Ishikawa (cell line): ENCODE measurements around the gene ARHGEF40.

ENCODE experiments used
- CEBPB ChIP-seq: IDR thresholded peaks from 2 replicates; pipeline ENCODE4 v1.6.1; 2012
- CREB1 ChIP-seq: IDR thresholded peaks from 2 replicates; pipeline ENCODE4 v1.6.1; 2012; ENCODE audit warnings: low read depth
- EP300 ChIP-seq: IDR thresholded peaks from 2 replicates; pipeline ENCODE4 v1.6.1; 2012; ENCODE audit warnings: borderline replicate concordance
- FOXM1 ChIP-seq: IDR thresholded peaks from 2 replicates; pipeline ENCODE4 v1.6.1; 2012; ENCODE audit warnings: low read depth, borderline replicate concordance
- MAX ChIP-seq: IDR thresholded peaks from 2 replicates; pipeline ENCODE4 v1.6.1; 2012
- RAD21 ChIP-seq: IDR thresholded peaks from 2 replicates; pipeline ENCODE4 v1.6.1; 2012; ENCODE audit warnings: low read depth
- REST ChIP-seq: IDR thresholded peaks from 2 replicates; pipeline ENCODE4 v1.6.1; 2012; ENCODE audit warnings: low read depth, mild to moderate bottlenecking
- TAF1 ChIP-seq: IDR thresholded peaks from 2 replicates; pipeline ENCODE4 v1.6.1; 2012; ENCODE audit warnings: low read depth, mild to moderate bottlenecking
- TCF12 ChIP-seq: IDR thresholded peaks from 2 replicates; pipeline ENCODE4 v1.6.1; 2012; ENCODE audit warnings: low read depth
- TEAD4 ChIP-seq: IDR thresholded peaks from 2 replicates; pipeline ENCODE4 v1.6.1; 2012
- USF1 ChIP-seq: IDR thresholded peaks from 2 replicates; pipeline ENCODE4 v1.6.1; 2012
- YY1 ChIP-seq: IDR thresholded peaks from 2 replicates; pipeline ENCODE4 v1.6.1; 2012; ENCODE audit warnings: low read depth
- ZBTB7A ChIP-seq: IDR thresholded peaks from 2 replicates; pipeline ENCODE4 v1.6.1; 2012; ENCODE audit warnings: low read depth

GRCh38 chr14:21100931-21101330 is 30.8 kb downstream of the ARHGEF40 start, which contains the start of gene TMEM253:
- no peak for TF ChIP-seq EP300
- TF ChIP-seq FOXM1: no peak
- TF ChIP-seq TAF1: no peak
- no peak for TF ChIP-seq RAD21
- no peak for TF ChIP-seq YY1
- no peak for TF ChIP-seq ZBTB7A
- no peak for TF ChIP-seq MAX
- no peak for TF ChIP-seq TCF12
- TF ChIP-seq TEAD4: no peak
- TF ChIP-seq REST: no peak
- TF ChIP-seq USF1: no peak
- no peak for TF ChIP-seq CREB1
- TF ChIP-seq CEBPB: no peak
